Sigmoid colon (tissue), 4 donors: ENCODE data around the gene MBP.

Experiments
- EP300 ChIP-seq, 4 donors: sonication (generic); formaldehyde crosslinking; IDR thresholded peaks; one replicate each; pipeline ENCODE4 v1.6.1; 2017; ENCODE audit warnings: antibody characterized with exemption in 4 of 4
- POLR2A ChIP-seq, 2 donors: fragments of 450-650 bp; IDR thresholded peaks; one replicate each; pipeline ENCODE4 v1.6.1; 2016; ENCODE audit warnings: antibody characterized with exemption in 2 of 2, mild to moderate bottlenecking in 2 of 2, moderate library complexity in 2 of 2
- POLR2AphosphoS5 ChIP-seq, 4 donors: sonication (generic); formaldehyde crosslinking; IDR thresholded peaks; one replicate each; pipeline ENCODE4 v1.6.1; 2017; ENCODE audit warnings: antibody characterized with exemption in 4 of 4
- TF ChIP-seq, protein P1 (sequence below), 4 experiments: fragments of 450-650 bp in 3 of 4; fragments of 200-600 bp in 1 of 4; IDR thresholded peaks; one replicate each; pipeline ENCODE4 v1.5.1; 2016 to 2019; ENCODE audit warnings: antibody characterized with exemption in 4 of 4, mild to moderate bottlenecking in 3 of 4, moderate library complexity in 2 of 4

DNA sequence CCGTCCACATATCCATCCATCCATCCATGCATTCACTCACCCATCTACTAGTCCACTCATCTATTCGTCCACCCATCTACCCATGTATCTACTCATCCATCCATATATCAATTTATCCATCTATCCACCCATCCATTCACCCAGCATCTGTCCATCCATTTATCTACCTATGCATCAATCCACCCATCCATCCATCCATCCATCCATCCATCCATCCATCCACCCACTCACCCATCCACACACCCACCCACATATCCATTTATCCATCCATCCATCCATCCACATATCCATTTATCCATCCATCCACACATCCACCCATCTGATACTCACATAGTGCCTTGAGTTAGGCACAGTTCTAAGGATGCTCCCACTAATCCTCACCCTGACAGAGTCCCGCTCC is 99.0 kb downstream of the MBP start:
- TF ChIP-seq, protein P1, sequence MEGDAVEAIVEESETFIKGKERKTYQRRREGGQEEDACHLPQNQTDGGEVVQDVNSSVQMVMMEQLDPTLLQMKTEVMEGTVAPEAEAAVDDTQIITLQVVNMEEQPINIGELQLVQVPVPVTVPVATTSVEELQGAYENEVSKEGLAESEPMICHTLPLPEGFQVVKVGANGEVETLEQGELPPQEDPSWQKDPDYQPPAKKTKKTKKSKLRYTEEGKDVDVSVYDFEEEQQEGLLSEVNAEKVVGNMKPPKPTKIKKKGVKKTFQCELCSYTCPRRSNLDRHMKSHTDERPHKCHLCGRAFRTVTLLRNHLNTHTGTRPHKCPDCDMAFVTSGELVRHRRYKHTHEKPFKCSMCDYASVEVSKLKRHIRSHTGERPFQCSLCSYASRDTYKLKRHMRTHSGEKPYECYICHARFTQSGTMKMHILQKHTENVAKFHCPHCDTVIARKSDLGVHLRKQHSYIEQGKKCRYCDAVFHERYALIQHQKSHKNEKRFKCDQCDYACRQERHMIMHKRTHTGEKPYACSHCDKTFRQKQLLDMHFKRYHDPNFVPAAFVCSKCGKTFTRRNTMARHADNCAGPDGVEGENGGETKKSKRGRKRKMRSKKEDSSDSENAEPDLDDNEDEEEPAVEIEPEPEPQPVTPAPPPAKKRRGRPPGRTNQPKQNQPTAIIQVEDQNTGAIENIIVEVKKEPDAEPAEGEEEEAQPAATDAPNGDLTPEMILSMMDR (IDR thresholded peaks at IDR 0.05): no peak
- TF ChIP-seq EP300 (IDR thresholded peaks at IDR 0.05): no peak
- no peak for TF ChIP-seq POLR2AphosphoS5 (IDR thresholded peaks at IDR 0.05)
- no peak for TF ChIP-seq POLR2A (IDR thresholded peaks at IDR 0.05)
